H1 (cell line): ENCODE measurements around the gene DDX31. TPM values are rescaled to one million over a fixed set of nuclear protein-coding genes. Genes with fewer than 3 reads are reported as not detected.

ENCODE experiments used
- CTCF ChIA-PET: fragments of 300-600 bp; sonication (Branson Sonifier 250); formaldehyde crosslinking; loops from one replicate; lab custom pipeline; 2021; ENCODE audit not compliant: partially characterized antibody; lab: Charles Lee
- POLR2A ChIA-PET: fragments of 300-600 bp; sonication (Branson Sonifier 250); formaldehyde crosslinking; loops from one replicate; lab custom pipeline; 2021; ENCODE audit warnings: inconsistent platforms; ENCODE audit not compliant: partially characterized antibody; lab: Charles Lee
- DNase-seq, 2 experiments: peaks; one replicate each; pipeline versions ENCODE4 v3.0.0 to v3.0.0-alpha.2; 2010 to 2022; ENCODE audit warnings: low spot score in 2 of 2, low read depth in 1 of 2, mixed read lengths in 1 of 2
- FAIRE-seq: peaks from 2 replicates; lab custom pipeline; 2011; peaks lifted over from hg19 to GRCh38; lab: Jason Lieb, UNC
- H2AFZ ChIP-seq: 2 replicates; pipeline ENCODE4 v1.8.1; 2012; ENCODE audit warnings: low read length, inconsistent platforms
- H2AK5ac ChIP-seq: 2 replicates; pipeline ENCODE4 v1.6.1; 2013; ENCODE audit warnings: low read depth, low read length
- H2BK120ac ChIP-seq: replicated peaks from 2 replicates; pipeline ENCODE3; 2013; ENCODE audit warnings: low read depth, low read length, inconsistent platforms
- H2BK12ac ChIP-seq: 2 replicates; pipeline ENCODE4 v1.6.1; 2013; ENCODE audit warnings: low read depth, low read length
- H2BK15ac ChIP-seq: 2 replicates; pipeline ENCODE4 v1.6.1; 2013; ENCODE audit warnings: low read length
- H2BK20ac ChIP-seq: 2 replicates; pipeline ENCODE4 v1.6.1; 2013; ENCODE audit warnings: low read length
- H2BK5ac ChIP-seq: 2 replicates; pipeline ENCODE4 v1.6.1; 2013; ENCODE audit warnings: low read depth, low read length
- H3K14ac ChIP-seq: 2 replicates; pipeline ENCODE4 v1.6.1; 2013; ENCODE audit warnings: inconsistent platforms; ENCODE audit not compliant: insufficient read length
- H3K18ac ChIP-seq: 2 replicates; pipeline ENCODE4 v1.6.1; 2013; ENCODE audit warnings: low read length; ENCODE audit errors: extremely low read depth
- H3K23ac ChIP-seq: 2 replicates; pipeline ENCODE4 v1.6.1; 2013; ENCODE audit warnings: inconsistent platforms; ENCODE audit not compliant: insufficient read length
- H3K23me2 ChIP-seq: 2 replicates; pipeline ENCODE4 v1.6.1; 2013; ENCODE audit warnings: low read depth, low read length
- H3K27ac ChIP-seq: 2 replicates; pipeline ENCODE4 v1.6.1; 2011; ENCODE audit warnings: low read depth, low read length, inconsistent platforms
- H3K27me3 ChIP-seq, 4 experiments: replicated peaks in 1 of 4; 1 replicate in 1 of 4; 2 replicates in 3 of 4; pipeline versions ENCODE4 v1.6.1 to v1.8.1; 2011 to 2013; ENCODE audit warnings: low read length in 3 of 4, mild to moderate bottlenecking in 3 of 4, inconsistent platforms in 2 of 4, mixed read lengths in 2 of 4, moderate library complexity in 1 of 4; ENCODE audit not compliant: control insufficient read depth in 3 of 4, insufficient read depth in 3 of 4; ENCODE audit errors: extremely low read depth in 1 of 4
- H3K36me3 ChIP-seq, 4 experiments: 2 replicates each; pipeline versions ENCODE4 v1.6.1 to v1.8.1; 2011 to 2013; ENCODE audit warnings: mild to moderate bottlenecking in 4 of 4, low read length in 3 of 4, moderate library complexity in 2 of 4, control low read depth in 1 of 4, inconsistent platforms in 1 of 4; ENCODE audit not compliant: insufficient read depth in 4 of 4, control insufficient read depth in 2 of 4
- H3K4ac ChIP-seq: replicated peaks from 2 replicates; pipeline ENCODE3; 2013; ENCODE audit warnings: low read length, low read depth, mixed read lengths, inconsistent platforms; ENCODE audit not compliant: insufficient read length
- H3K4me1 ChIP-seq, 4 experiments: replicated peaks in 1 of 4; 1 replicate in 1 of 4; 2 replicates in 3 of 4; pipeline versions ENCODE4 v1.6.1 to v1.8.1; 2011 to 2013; ENCODE audit warnings: low read length in 3 of 4, inconsistent platforms in 2 of 4, mixed read lengths in 1 of 4; ENCODE audit not compliant: insufficient read depth in 4 of 4, control insufficient read depth in 3 of 4
- H3K4me2 ChIP-seq, 2 experiments: 2 replicates each; pipeline versions ENCODE4 v1.6.1 to v1.8.1; 2011 to 2013; ENCODE audit warnings: low read depth in 2 of 2, low read length in 2 of 2, control low read depth in 1 of 2, inconsistent platforms in 1 of 2, mild to moderate bottlenecking in 1 of 2; ENCODE audit not compliant: insufficient read depth in 1 of 2
- H3K4me3 ChIP-seq, 4 experiments: fragments of 200-600, 300-600 bp in 1 of 4; sonication (generic), shearing (Covaris generic), sonication (Bioruptor Twin) in 1 of 4; 2 replicates each; pipeline versions ENCODE4 v1.5.1 to v1.8.1; 2011 to 2016; ENCODE audit warnings: low read length in 4 of 4, low read depth in 3 of 4, control low read depth in 2 of 4, inconsistent platforms in 2 of 4, mild to moderate bottlenecking in 2 of 4, mixed read lengths in 1 of 4, moderate library complexity in 1 of 4; ENCODE audit not compliant: insufficient read depth in 2 of 4; ENCODE audit errors: extremely low read depth in 1 of 4
- H3K56ac ChIP-seq: replicated peaks from 2 replicates; pipeline ENCODE3; 2013; ENCODE audit warnings: low read depth, mild to moderate bottlenecking, mixed read lengths, low read length, inconsistent platforms; ENCODE audit not compliant: insufficient read length
- H3K79me1 ChIP-seq: 2 replicates; pipeline ENCODE4 v1.6.1; 2013; ENCODE audit warnings: low read depth, low read length, control low read depth
- H3K79me2 ChIP-seq, 2 experiments: 2 replicates each; pipeline versions ENCODE4 v1.6.1 to v1.8.1; 2012 to 2013; ENCODE audit warnings: low read length in 2 of 2, mild to moderate bottlenecking in 2 of 2, inconsistent platforms in 1 of 2; ENCODE audit not compliant: insufficient read depth in 2 of 2, control insufficient read depth in 1 of 2
- H3K9ac ChIP-seq, 4 experiments: replicated peaks in 1 of 4; 1 replicate in 1 of 4; 2 replicates in 3 of 4; pipeline versions ENCODE4 v1.6.1 to v1.8.1; 2011 to 2013; ENCODE audit warnings: low read depth in 3 of 4, low read length in 3 of 4, control low read depth in 2 of 4, mild to moderate bottlenecking in 2 of 4, moderate library complexity in 2 of 4, inconsistent platforms in 1 of 4; ENCODE audit errors: extremely low read depth in 1 of 4
- H3K9me3 ChIP-seq, 2 experiments: 2 replicates each; pipeline versions ENCODE4 v1.6.1 to v1.8.1; 2012 to 2013; ENCODE audit warnings: mild to moderate bottlenecking in 2 of 2, moderate library complexity in 2 of 2, control low read depth in 1 of 2, inconsistent platforms in 1 of 2, low read depth in 1 of 2, low read length in 1 of 2, mixed read lengths in 1 of 2; ENCODE audit not compliant: insufficient read depth in 2 of 2
- H4K20me1 ChIP-seq, 2 experiments: replicated peaks in 1 of 2; 2 replicates each; pipeline versions ENCODE3 to v1.8.1; 2011 to 2013; ENCODE audit warnings: inconsistent platforms in 2 of 2, low read length in 2 of 2, mild to moderate bottlenecking in 1 of 2; ENCODE audit not compliant: insufficient read depth in 2 of 2, control insufficient read depth in 1 of 2
- H4K5ac ChIP-seq: 2 replicates; pipeline ENCODE4 v1.6.1; 2013; ENCODE audit warnings: low read length, low read depth, mixed read lengths, inconsistent platforms; ENCODE audit not compliant: insufficient read length
- H4K8ac ChIP-seq: 2 replicates; pipeline ENCODE4 v1.8.0; 2013; ENCODE audit warnings: mild to moderate bottlenecking, moderate library complexity, low read length, inconsistent platforms; ENCODE audit not compliant: insufficient read depth; ENCODE audit errors: extremely low read depth
- H4K91ac ChIP-seq: replicated peaks from 2 replicates; pipeline ENCODE3; 2013; ENCODE audit warnings: low read length, mixed read lengths, inconsistent platforms; ENCODE audit not compliant: insufficient read length
- BACH1 ChIP-seq: IDR thresholded peaks from 2 replicates; pipeline ENCODE4 v1.6.1; 2012; ENCODE audit warnings: low read length, improper control_type of control experiment
- CTCF ChIP-seq, 3 experiments: IDR thresholded peaks; 1 replicate in 2 of 3; 2 replicates in 1 of 3; pipeline versions ENCODE4 v1.5.1 to v1.6.1; 2011; ENCODE audit warnings: low read length in 3 of 3, mild to moderate bottlenecking in 3 of 3, inconsistent platforms in 2 of 3, low read depth in 1 of 3, moderate library complexity in 1 of 3; ENCODE audit not compliant: insufficient read depth in 1 of 3; ENCODE audit errors: control extremely low read depth in 1 of 3
- MAFK ChIP-seq: IDR thresholded peaks from 2 replicates; pipeline ENCODE4 v1.6.1; 2012; ENCODE audit warnings: low read depth, mild to moderate bottlenecking, improper control_type of control experiment, low read length
- PHF8 ChIP-seq: fragments of 200-600 bp; sonication (generic); conservative IDR thresholded peaks from 2 replicates; pipeline ENCODE4 v1.7.1; 2012; ENCODE audit warnings: low read depth, mild to moderate bottlenecking, inconsistent platforms, low read length, moderate library complexity
- SP4 ChIP-seq: IDR thresholded peaks from 2 replicates; pipeline ENCODE4 v1.6.1; 2012; ENCODE audit warnings: low read length, inconsistent platforms
- TEAD4 ChIP-seq: IDR thresholded peaks from 2 replicates; pipeline ENCODE4 v1.6.1; 2012; ENCODE audit warnings: low read depth, low read length, inconsistent platforms, mixed read lengths
- WGBS, 2 experiments: shearing (Covaris generic) in 1 of 2; methylation state at CpG; one replicate each; pipeline versions ENCODE4 v1.1.6 to v1.1.7; 2013 to 2015; ENCODE audit warnings: low lambda C conversion rate in 2 of 2, mixed read lengths in 2 of 2, inconsistent platforms in 1 of 2, low coverage in 1 of 2, missing lambda C conversion rate in 1 of 2; ENCODE audit not compliant: insufficient replicate concordance in 2 of 2, insufficient coverage in 1 of 2, insufficient read length in 1 of 2; ENCODE audit errors: extremely low coverage in 1 of 2, missing lambda C conversion rate in 1 of 2; 5-methylcytosine and 5-hydroxymethylcytosine counted together
- polyA plus RNA-seq, 7 experiments: library from polyadenylated mRNA; depleted of rRNA in 3 of 7; stranded (reverse) in 5 of 7; unstranded in 2 of 7; fragments of >200 nt in 5 of 7; fragments of 200-250 nt in 2 of 7; gene quantifications; 1 replicate in 5 of 7; 2 replicates in 1 of 7; 4 replicates in 1 of 7; pipeline versions ENCODE4 v1.2.1 to v1.2.3, GENCODE V29; 2011 to 2013; ENCODE audit warnings: missing spikeins in 2 of 7, mixed read lengths in 2 of 7
- total RNA-seq: library from RNA; stranded (reverse); fragmentation: NEBNext Ultra II Directional; extraction: Animal tissue kit (Norgen Biotek cat#: 25700); gene quantifications from 2 replicates; pipeline ENCODE4 v1.2.1, GENCODE V29; 2021

DDX31 gene
- total and polyA plus RNA-seq, 2 of the 8 experiments (the other 6 are each of a cell fraction or from before 2014, with no cell fraction given) = 9.5 to 23.7 TPM

- H3K4me2 ChIP-seq = no peak overlapping the region
- peak in 1 of 3 experiments; percentile 11; a peak in 1 of 4 replicates for TF ChIP-seq CTCF (IDR thresholded peaks at IDR 0.05; ENCODE audit: control extremely low read depth in 1 of 3, insufficient read depth in 1 of 3, low read depth in 1 of 3, low read length in 3 of 3)
- no peak for TF ChIP-seq SP4
- TF ChIP-seq BACH1 = peak; percentile 61; the same call in 1 of the 2 replicates
- TF ChIP-seq PHF8 = no peak
- TF ChIP-seq MAFK = peak; percentile 86
- TF ChIP-seq TEAD4 = 0 out of 2 replicates have a peak, but pooled peaks have one; percentile 42
- no peak overlapping the region for H3K23ac ChIP-seq
- no peak overlapping the region for H2BK12ac ChIP-seq
- H2AFZ ChIP-seq = no peak overlapping the region
- no peak overlapping the region for H4K91ac ChIP-seq
- no peak overlapping the region for H3K56ac ChIP-seq
- no peaks in the 10 kb centered on the region for H3K9me3 ChIP-seq
- no peak overlapping the region for H2BK5ac ChIP-seq
- no peak overlapping the region for H3K18ac ChIP-seq
- peaks cover 8% of the 10 kb centered on the region for H3K79me1 ChIP-seq
- no peak for FAIRE-seq
- no peak overlapping the region for H2BK120ac ChIP-seq
- H2AK5ac ChIP-seq = no peak overlapping the region
- no peak overlapping the region for H3K9ac ChIP-seq
- H4K5ac ChIP-seq = no peak overlapping the region
- H3K4me1 ChIP-seq = peaks cover 0 to 7% (median 4%) of the 10 kb centered on the region in 4 experiments; a peak in 5 of 7 replicates
- H2BK15ac ChIP-seq = no peak overlapping the region
- no peak overlapping the region for H4K8ac ChIP-seq
- H3K14ac ChIP-seq = no peak overlapping the region
- ChIA-PET CTCF (interaction anchor here (1.3 to 3.5 kb wide), 5 partner anchors 18 to 176 kb away, joined by 3 to 12 read pairs (median 3); no protein-coding TSS in a partner anchor), POLR2A (interaction anchor here (0.7 to 1.5 kb wide), 7 partner anchors 10 to 382 kb away, joined by 3 to 4 read pairs (median 3); no protein-coding TSS in a partner anchor)
- no peak overlapping the region for H2BK20ac ChIP-seq
- WGBS, 2 experiments = 87% methylated on average over 6 of the region's 6 CpGs; no CpG with 5 or more reads in 1 of the 2 experiments
- no peak overlapping the region for H3K4ac ChIP-seq
- DNase-seq = no peak
- peaks cover 9% of the 10 kb centered on the region for H3K23me2 ChIP-seq
- no peaks in the 10 kb centered on the region for H3K27me3 ChIP-seq
- H3K36me3 ChIP-seq = peaks cover 3 to 7% (median 6%) of the 10 kb centered on the region in 4 experiments
- peaks cover 39 to 78% of the 10 kb centered on the region in 2 experiments for H3K79me2 ChIP-seq
- no peak overlapping the region for H3K4me3 ChIP-seq
- H4K20me1 ChIP-seq = peaks cover 18 to 24% of the 10 kb centered on the region in 2 experiments
- H3K27ac ChIP-seq = no peak overlapping the region
Observed at GRCh38 chr9:132673355-132673754, 3.6 kb upstream of the DDX31 start.
